AG04449 (cell line): ENCODE measurements around the gene ADAMTSL2.

ENCODE experiments used
- CTCF ChIA-PET: fragments of 350-600 bp; formaldehyde crosslinking; extraction: SDS; loops from one replicate; lab custom pipeline; 2021; ENCODE audit warnings: antibody characterized with exemption; lab: Yijun Ruan, JAX
- POLR2A ChIA-PET: fragments of 400-600, 350-600 bp; formaldehyde crosslinking; extraction: SDS; loops from one replicate; lab custom pipeline; 2020; ENCODE audit warnings: antibody characterized with exemption, inconsistent platforms; lab: Yijun Ruan, JAX
- DNase-seq: peaks from one replicate; pipeline ENCODE4 v3.0.0-alpha.2; 2010; ENCODE audit warnings: low read depth, low spot score
- H3K4me3 ChIP-seq: 2 replicates; pipeline ENCODE4 v1.5.1; 2011; ENCODE audit warnings: low read depth, mild to moderate bottlenecking, control low read depth, low read length
- CTCF ChIP-seq: IDR thresholded peaks from one replicate; pipeline ENCODE4 v1.5.1; 2011; ENCODE audit warnings: mild to moderate bottlenecking, moderate library complexity, low read length, control low read depth, inconsistent platforms; ENCODE audit not compliant: insufficient read depth; ENCODE audit errors: missing control alignments

Gene ADAMTSL2

GRCh38 chr9:133516961-133517350, 17.5 kb upstream of the ADAMTSL2 start:
- ChIA-PET CTCF (no interaction called here), POLR2A (no interaction called here)
- DNase-seq: no peak
- TF ChIP-seq CTCF: no peak
- H3K4me3 ChIP-seq: no peak overlapping the region

- TF ChIP-seq CTCF: no peak
- DNase-seq: no peak
- ChIA-PET CTCF (interaction anchor here (1.3 kb wide), 1 partner anchor 31 kb away, joined by 5 read pairs; no protein-coding TSS in a partner anchor), POLR2A (no interaction called here)
- no peak overlapping the region for H3K4me3 ChIP-seq
These were observed 16.8 kb upstream of the ADAMTSL2 start for GRCh38 chr9:133517711-133518110.

- POLR2A ChIA-PET: no interaction called here
- DNase-seq: no peak
- TF ChIP-seq CTCF: no peak
- CTCF ChIA-PET: interaction anchor here (0.8 to 1.3 kb wide), 3 partner anchors 9 to 32 kb away, joined by 3 to 5 read pairs (median 4); no protein-coding TSS in a partner anchor
- no peak overlapping the region for H3K4me3 ChIP-seq
These were observed 16.3 kb upstream of the ADAMTSL2 start for GRCh38 chr9:133518200-133518599.

- no peak for DNase-seq
- H3K4me3 ChIP-seq: no peak overlapping the region
- TF ChIP-seq CTCF: no peak
- POLR2A ChIA-PET: no interaction called here
- CTCF ChIA-PET: interaction anchor here (0.8 to 1.0 kb wide), 2 partner anchors 10 to 13 kb away, joined by 3 to 4 read pairs; no protein-coding TSS in a partner anchor
These were observed 15.6 kb upstream of the ADAMTSL2 start for GRCh38 chr9:133518706-133519449.

GRCh38 chr9:133519693-133520092, 14.8 kb upstream of the ADAMTSL2 start:
- TF ChIP-seq CTCF: no peak
- ChIA-PET CTCF (no interaction called here), POLR2A (no interaction called here)
- DNase-seq: no peak
- no peak overlapping the region for H3K4me3 ChIP-seq

- ChIA-PET POLR2A (no interaction called here), CTCF (interaction anchor here (0.6 kb wide), 1 partner anchor 11 kb away, joined by 3 read pairs; no protein-coding TSS in a partner anchor)
- H3K4me3 ChIP-seq: no peak overlapping the region
- DNase-seq: no peak
- TF ChIP-seq CTCF: no peak
These were observed 14.2 kb upstream of the ADAMTSL2 start for GRCh38 chr9:133520121-133520835.
